Measurements from ENCODE around the gene MAPK1.
"Not testable (repeated sequence)": the region's sequence is repeated elsewhere in the genome, so short reads cannot be mapped to it uniquely, and the experiment has no call there.

Gene MAPK1

GRCh38 chr22:21845558-21846453, 21.6 kb downstream of the MAPK1 start:
- no peak for DNase-seq

- DNase-seq = no peak
Observed at GRCh38 chr22:21842946-21843345, 24.5 kb downstream of the MAPK1 start.

GRCh38 chr22:21841422-21841821, 26.0 kb downstream of the MAPK1 start:
- no peak for DNase-seq

- DNase-seq = no peak
Observed at GRCh38 chr22:21840236-21840823, 27.1 kb downstream of the MAPK1 start.

DNA sequence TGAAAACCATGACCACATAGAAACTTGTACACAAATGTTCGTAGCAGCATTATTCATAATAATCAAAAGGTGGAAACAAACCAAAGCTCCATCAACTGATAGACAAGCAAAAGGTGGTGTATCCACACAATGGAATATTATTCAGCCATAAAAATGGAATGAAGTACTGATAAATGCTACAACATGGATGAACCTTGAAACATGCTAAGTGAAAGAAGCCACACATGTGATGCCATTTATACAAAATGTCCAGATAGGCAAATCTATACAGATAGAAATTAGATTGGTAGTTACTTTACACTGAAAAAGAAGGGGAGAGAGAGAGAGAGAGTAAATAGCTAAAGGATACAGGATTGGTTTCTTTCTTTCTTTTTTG, 27.7 kb downstream of the MAPK1 start:
- no peak for DNase-seq

DNA sequence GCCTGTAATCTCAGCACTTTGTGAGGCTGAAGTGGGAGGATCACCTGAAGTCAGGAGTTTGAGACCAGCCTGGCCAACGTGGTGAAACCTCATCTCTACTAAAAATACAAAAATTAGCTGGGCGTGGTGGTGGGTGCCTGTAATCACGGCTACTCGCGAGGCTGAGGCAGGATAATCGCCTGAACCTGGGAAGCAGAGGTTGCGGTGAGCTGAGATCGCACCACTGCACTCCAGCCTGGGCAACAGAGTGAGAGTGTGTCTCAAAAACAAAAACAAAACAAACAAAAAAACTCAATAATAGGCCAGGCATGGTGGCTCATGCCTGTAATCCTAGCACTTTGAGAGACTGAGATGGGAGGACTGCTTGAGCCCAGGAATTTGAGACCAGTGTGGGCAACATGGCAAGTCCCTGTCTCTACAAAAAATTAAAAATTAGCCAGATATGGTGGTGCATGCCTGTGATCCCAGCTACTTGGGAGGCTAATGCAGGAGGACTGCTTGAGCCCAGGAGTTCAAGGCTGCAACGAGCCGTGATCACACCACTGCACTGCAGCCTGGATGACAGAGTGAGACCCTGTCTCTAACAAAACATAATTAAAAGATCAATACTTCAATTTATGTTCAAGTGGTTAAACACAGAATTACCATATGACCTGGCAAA, 28.2 kb downstream of the MAPK1 start:
- DNase-seq = not testable (repeated sequence)

DNA sequence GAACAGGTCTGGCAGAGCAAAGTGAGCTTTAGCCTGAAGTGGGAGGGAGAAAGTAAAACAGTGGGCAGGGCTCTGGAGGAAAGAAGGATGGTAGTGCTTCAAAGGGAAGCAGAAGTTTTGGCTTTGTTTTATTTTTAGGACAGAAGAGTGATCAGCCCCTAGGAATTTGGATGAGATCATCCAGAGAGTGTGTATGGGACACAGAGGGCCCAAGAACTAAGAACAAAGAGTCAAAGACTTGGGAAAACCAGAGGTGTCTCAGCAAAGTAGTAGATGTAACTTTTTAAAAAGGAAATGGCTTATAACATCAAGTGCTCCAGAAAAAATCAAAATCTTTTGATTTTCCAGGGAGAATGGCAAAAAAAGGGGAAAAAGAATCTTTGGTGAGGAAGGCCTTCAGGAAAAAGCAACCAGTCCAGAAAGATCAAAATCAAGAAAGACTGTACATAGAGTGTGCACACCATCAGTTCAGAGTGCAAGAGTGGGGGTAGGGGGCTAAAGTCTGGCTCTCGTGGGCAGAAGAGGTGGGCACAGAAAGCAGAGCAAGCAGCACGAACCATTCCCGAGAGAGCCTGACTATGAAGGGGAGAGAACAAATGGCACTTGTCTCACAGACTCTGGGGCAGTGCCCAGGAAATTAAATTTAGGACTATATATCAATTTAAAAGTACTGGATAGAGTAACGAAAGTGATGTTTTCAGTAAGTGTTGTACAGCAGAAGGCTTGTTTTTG, 30.0 kb downstream of the MAPK1 start:
- peak; percentile 86 for DNase-seq

GRCh38 chr22:21836486-21836885, 31.0 kb downstream of the MAPK1 start:
- DNase-seq = not testable (repeated sequence)

DNA sequence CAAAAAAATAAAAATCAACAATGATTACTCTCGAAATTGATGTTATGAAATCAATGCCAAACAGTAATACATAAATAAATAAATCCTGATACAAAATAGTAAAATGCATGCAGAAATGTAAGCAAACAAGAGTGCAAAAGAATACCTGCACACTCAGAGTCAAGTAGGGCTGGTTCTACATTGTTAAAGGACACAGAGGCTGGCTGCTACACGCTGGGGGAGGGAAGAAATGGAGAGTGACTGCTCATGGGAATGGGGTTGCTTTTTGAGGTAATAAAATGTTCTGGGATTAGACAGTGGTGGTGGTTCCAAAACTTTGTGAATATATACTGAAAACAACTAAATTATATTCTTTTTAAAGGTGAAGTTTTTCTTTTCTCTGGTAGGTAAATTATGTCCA, 32.1 kb downstream of the MAPK1 start:
- DNase-seq = no peak

GRCh38 chr22:21834869-21835268, 32.6 kb downstream of the MAPK1 start:
- no peak for DNase-seq

GRCh38 chr22:21832291-21833290, 34.9 kb downstream of the MAPK1 start:
- DNase-seq = no peak

- DNase-seq = no peak
Observed at GRCh38 chr22:21829523-21829922, 37.9 kb downstream of the MAPK1 start.

DNA sequence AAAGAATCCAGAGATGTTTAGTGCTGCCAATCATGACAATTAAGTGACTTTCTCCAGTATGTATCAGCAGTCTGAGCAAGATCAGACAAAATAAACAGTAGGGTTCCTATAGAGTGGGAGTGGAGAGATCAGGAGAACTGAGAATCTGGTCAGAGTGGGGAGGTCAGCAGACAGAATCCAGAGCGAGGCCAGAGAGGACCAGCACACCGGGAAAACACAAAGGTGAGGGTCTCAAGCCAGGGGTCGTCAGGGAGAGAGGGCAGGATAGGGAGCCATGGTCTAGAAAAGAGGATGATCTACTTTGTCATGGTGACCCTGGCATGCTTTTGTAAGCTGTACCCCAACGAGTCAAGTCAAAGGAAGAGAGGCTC, 39.2 kb downstream of the MAPK1 start:
- no peak for DNase-seq

GRCh38 chr22:21827628-21828267, 39.7 kb downstream of the MAPK1 start:
- no peak for DNase-seq

DNA sequence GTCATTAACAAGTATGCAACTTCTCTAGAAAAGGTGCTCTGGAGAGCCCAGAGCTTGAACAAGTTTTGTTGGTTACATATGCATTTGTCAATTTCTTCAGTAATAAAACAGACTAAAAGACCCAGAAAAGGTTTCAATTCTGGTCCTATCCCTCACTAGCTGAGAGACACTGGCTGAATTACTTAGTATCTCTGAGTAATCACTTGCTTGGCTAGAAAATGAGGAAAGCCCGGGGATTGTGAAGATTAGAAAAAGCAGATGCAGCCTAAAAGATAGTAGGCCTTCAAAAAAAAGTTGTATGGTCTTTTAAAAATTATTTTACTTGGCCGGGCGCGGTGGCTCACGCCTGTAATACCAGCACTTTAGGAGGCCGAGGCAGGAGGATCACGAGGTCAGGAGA, 41.2 kb downstream of the MAPK1 start:
- DNase-seq = no peak

DNA sequence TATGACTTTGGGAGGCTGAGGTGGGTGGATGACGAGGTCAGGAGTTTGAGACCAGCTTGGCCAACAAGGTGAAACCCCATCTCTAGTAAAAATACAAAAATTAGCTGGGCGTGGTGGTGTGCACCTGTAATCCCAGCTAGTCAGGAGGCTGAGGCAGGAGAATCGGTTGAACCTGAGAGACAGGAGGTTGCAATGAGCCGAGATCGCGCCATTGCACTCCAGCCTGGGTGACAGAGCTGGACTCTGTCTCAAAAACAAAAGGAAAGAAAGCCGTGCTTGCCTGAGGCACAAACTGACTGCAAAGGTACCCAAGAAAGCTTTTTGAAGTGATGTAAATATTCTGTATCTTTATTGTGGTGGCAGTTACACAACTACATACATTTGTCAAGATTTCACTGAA, 42.5 kb downstream of the MAPK1 start:
- DNase-seq = not testable (repeated sequence)

GRCh38 chr22:21824445-21824912, 43.0 kb downstream of the MAPK1 start:
- DNase-seq = no peak

- peak; percentile 22 for DNase-seq
Observed at GRCh38 chr22:21823740-21824444, 43.6 kb downstream of the MAPK1 start.

- no peak for DNase-seq
Observed at GRCh38 chr22:21819183-21819770, 48.2 kb downstream of the MAPK1 start.

DNA sequence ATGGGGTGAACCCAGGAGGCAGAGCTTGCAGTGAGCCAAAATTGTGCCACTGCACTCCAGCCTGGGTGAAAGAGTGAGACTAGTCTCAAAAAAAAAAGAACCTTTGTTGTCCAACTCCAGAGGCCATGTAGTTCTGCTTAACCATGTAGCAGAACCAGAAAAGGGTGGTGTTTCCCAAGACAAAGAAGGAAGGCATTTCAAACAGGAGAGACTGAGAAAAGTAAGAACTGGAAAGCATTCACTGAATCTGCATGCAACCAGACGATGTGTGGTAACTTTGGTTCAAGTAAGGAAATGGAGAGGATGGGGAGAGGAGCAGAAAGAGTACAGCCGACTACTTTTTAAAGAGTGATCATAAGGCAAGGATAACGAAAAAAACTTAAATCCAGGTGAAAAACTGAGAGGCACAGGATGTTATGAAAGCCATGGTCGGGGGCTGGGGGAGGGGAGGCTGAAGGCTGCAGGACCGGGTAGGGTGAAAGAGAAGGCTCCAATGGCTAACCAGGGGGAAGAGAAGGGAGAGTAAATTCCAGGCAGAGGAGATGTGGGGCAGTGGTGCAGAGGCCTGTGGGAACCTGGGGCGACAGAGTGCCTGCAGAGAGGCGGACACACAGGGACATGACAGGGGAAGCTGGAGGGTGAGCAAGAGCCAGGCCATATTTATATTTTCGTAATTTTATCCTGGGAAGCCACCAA, 48.8 kb downstream of the MAPK1 start:
- DNase-seq = no peak
